ENCODE measurements around the gene PNMA8C. TPM values are rescaled to one million over a fixed set of nuclear protein-coding genes. Genes with fewer than 3 reads are reported as not detected.
"Not testable (repeated sequence)": the region's sequence is repeated elsewhere in the genome, so short reads cannot be mapped to it uniquely, and the experiment has no call there.

The PNMA8C gene
- total RNA-seq, 4 donors from 2014 or later: 0.13 TPM; not detected in 3

DNA sequence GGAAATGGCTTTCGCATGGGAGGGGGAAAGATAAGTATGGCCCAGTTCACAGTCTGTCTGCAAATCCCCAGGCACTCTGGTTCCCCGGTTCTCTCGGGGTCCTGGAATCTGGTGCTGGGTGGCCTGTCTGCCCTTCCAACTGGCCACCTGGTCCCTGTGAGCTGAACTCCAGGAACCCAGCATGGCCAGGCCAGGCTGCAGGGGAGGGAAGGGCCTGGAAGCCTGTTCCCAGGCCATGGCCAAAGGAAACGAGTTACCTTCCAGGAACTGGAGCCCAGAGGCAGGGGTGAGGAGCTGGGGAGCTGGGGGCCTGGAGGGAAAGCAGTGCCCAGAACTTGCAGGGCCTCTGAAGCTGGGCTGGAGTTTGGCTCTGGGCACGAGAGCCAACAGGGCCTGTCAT is 19.1 kb upstream of the PNMA8C start:
- no peak overlapping the region for H3K27ac ChIP-seq
- 82% methylated on average over 5 of the region's 5 CpGs for WGBS
- H3K4me1 ChIP-seq: peaks cover 17% of the 10 kb centered on the region

DNA sequence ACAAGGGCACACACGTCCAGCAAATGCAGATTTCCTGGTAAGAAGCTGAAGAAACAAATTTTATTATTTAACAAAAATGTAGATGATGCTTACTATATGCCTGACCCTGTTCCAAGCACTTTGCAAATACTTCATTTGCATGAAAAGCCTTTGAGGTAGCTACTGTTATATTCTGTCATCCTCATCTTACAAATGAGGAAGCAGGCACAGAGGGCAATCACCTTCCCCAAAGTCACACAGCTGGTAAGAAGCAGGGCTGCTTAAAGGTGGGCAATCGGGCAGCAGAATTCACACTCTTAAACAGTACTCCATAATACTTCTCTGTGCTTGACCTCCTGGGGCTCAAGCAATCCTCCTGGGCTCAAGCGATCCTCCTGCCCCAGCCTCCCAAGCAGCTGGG is 18.3 kb upstream of the PNMA8C start:
- 55% methylated on average over 3 of the region's 3 CpGs for WGBS
- Histone ChIP-seq H3K4me3 (no peak overlapping the region), H3K36me3 (no peaks in the 10 kb centered on the region), H3K27me3 (no peaks in the 10 kb centered on the region), H3K27ac (no peak overlapping the region), H3K9me3 (no peaks in the 10 kb centered on the region), H3K4me1 (peaks cover 14% of the 10 kb centered on the region)
- TF ChIP-seq POLR2A (IDR thresholded peaks at IDR 0.05) (no peak), POLR2AphosphoS5 (IDR thresholded peaks at IDR 0.05) (no peak), EP300 (IDR thresholded peaks at IDR 0.05) (no peak)
- TF ChIP-seq, protein P1, sequence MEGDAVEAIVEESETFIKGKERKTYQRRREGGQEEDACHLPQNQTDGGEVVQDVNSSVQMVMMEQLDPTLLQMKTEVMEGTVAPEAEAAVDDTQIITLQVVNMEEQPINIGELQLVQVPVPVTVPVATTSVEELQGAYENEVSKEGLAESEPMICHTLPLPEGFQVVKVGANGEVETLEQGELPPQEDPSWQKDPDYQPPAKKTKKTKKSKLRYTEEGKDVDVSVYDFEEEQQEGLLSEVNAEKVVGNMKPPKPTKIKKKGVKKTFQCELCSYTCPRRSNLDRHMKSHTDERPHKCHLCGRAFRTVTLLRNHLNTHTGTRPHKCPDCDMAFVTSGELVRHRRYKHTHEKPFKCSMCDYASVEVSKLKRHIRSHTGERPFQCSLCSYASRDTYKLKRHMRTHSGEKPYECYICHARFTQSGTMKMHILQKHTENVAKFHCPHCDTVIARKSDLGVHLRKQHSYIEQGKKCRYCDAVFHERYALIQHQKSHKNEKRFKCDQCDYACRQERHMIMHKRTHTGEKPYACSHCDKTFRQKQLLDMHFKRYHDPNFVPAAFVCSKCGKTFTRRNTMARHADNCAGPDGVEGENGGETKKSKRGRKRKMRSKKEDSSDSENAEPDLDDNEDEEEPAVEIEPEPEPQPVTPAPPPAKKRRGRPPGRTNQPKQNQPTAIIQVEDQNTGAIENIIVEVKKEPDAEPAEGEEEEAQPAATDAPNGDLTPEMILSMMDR (IDR thresholded peaks at IDR 0.05): no peak
- no peak for DNase-seq (ENCODE audit: low spot score in 2 of 2)

More for the DNA sequence above, 19.1 kb upstream of the PNMA8C start:
- DNase-seq (ENCODE audit: low spot score in 2 of 2): no peak
- Histone ChIP-seq H3K36me3 (no peaks in the 10 kb centered on the region), H3K4me3 (no peak overlapping the region), H3K9me3 (no peaks in the 10 kb centered on the region), H3K27me3 (no peaks in the 10 kb centered on the region)
- TF ChIP-seq POLR2A (IDR thresholded peaks at IDR 0.05): no peak
- no peak for TF ChIP-seq EP300 (IDR thresholded peaks at IDR 0.05)
- no peak for TF ChIP-seq POLR2AphosphoS5 (IDR thresholded peaks at IDR 0.05)
- TF ChIP-seq, protein P1 (IDR thresholded peaks at IDR 0.05): no peak

DNA sequence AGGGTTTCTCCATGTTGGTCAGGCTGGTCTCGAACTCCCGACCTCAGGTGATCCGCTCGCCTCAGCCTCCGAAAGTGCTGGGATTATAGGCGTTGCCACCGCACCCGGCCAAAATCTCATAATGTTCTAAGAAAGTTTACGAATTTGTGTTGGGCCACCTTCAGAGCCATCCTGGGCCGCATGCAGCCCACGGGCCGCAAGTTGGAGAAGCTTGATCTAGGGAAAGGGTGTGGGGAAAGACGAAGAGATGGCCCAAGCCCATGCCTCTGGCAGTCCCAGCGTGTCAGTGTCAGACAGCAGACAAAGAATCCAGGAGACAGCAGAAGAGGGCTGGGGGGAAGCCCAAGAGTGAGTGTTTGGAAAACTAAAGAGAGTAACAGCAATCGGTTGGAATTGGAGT is 17.3 kb upstream of the PNMA8C start:
- H3K4me3 ChIP-seq: no peak overlapping the region
- no peak for DNase-seq (ENCODE audit: low spot score in 2 of 2)
- no peak overlapping the region for H3K27ac ChIP-seq
- WGBS: 82% methylated on average over 15 of the region's 15 CpGs
- H3K9me3 ChIP-seq: no peaks in the 10 kb centered on the region
- TF ChIP-seq POLR2AphosphoS5 (IDR thresholded peaks at IDR 0.05) (no peak), EP300 (IDR thresholded peaks at IDR 0.05) (no peak), POLR2A (IDR thresholded peaks at IDR 0.05) (no peak)
- TF ChIP-seq, protein P1 (IDR thresholded peaks at IDR 0.05): no peak
- H3K4me1 ChIP-seq: peaks cover 8% of the 10 kb centered on the region
- H3K36me3 ChIP-seq: no peaks in the 10 kb centered on the region
- H3K27me3 ChIP-seq: no peaks in the 10 kb centered on the region

DNA sequence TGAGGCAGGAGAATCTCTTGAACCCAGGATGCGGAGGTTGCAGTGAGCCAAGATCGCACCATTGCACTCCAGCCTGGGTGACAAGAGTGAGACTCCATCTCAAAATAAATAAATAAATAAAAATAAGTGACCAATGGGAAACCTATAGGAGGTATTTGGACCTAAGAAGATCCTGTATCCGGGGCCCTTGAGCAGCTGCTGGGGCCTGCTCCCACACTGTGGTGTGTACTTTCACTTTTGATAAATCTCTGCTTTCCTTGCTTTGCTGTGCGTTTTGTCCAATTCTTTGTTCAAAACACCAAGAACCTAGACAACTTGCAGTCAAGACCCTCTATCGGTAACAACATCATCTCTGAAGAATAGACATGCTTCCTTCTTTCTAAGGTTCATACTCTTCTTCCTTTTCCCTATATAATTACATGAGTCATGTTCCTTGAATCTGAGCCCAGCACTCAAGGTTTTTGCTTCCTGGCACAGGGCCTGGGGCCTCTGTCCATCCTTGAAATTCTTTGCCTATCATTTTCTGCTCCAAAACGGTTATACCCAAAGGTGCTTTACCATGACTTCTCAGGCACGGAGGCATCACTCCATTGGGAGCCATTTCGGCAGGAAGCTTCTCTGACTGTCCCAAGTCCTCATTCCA is 14.2 kb upstream of the PNMA8C start:
- no peak for TF ChIP-seq POLR2AphosphoS5 (IDR thresholded peaks at IDR 0.05)
- TF ChIP-seq, protein P1 (IDR thresholded peaks at IDR 0.05): no peak
- TF ChIP-seq POLR2A (IDR thresholded peaks at IDR 0.05): no peak
- no peak for TF ChIP-seq EP300 (IDR thresholded peaks at IDR 0.05)
- WGBS: 57% methylated on average over 8 of the region's 8 CpGs
- no peak for DNase-seq (ENCODE audit: low spot score in 2 of 2)
- Histone ChIP-seq H3K27ac (no peak overlapping the region), H3K4me1 (peaks cover 6% of the 10 kb centered on the region), H3K27me3 (no peaks in the 10 kb centered on the region), H3K9me3 (no peaks in the 10 kb centered on the region), H3K36me3 (no peaks in the 10 kb centered on the region), H3K4me3 (no peak overlapping the region)

DNA sequence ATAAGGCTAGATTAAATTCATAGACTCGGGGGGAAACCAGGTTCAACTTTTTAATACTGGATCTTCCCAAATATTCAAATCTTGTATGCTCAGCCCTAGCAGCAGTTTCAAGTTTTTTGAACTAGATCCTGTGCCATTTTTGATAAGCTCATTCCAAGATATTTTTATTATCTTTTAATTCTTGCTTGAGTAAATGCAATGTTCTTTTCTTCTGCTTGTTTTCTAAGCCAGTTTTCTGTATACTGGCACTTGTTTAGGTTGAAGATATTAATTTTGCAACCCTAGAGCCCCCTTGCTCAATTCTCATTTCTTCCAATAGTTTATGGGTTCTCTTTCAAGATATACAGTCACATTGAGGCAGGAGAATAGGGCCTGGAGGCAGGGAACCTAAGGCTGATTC is 13.1 kb upstream of the PNMA8C start:
- DNase-seq (ENCODE audit: low spot score in 2 of 2): no peak
- Histone ChIP-seq H3K4me1 (peaks cover 6% of the 10 kb centered on the region), H3K36me3 (no peaks in the 10 kb centered on the region), H3K27ac (no peak overlapping the region), H3K9me3 (no peaks in the 10 kb centered on the region), H3K4me3 (no peak overlapping the region), H3K27me3 (no peaks in the 10 kb centered on the region)
- WGBS: 50% methylated on average over 1 of the region's 1 CpG
- TF ChIP-seq, protein P1 (IDR thresholded peaks at IDR 0.05): no peak
- TF ChIP-seq POLR2A (IDR thresholded peaks at IDR 0.05): no peak
- TF ChIP-seq POLR2AphosphoS5 (IDR thresholded peaks at IDR 0.05): no peak
- TF ChIP-seq EP300 (IDR thresholded peaks at IDR 0.05): no peak

DNA sequence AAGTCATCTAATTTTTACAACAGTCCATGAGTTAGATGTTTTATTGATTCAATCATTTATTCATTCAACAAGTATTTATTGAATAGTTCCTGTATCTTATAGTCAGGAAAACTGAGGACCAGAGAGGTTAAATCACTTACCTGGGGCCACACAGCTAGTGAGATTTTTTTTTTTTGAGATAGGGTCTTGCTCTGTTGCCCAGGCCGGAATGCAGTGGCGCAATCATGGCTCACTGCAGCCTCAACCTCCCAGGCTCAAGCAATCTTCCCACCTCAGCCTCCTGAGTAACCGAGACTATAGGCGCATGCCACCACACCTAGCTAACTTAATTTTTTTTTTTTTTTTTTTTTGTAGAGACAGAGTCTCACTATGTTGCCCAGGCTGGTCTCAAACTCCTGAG is 7.0 kb upstream of the PNMA8C start:
- not testable (repeated sequence) for H3K4me1 ChIP-seq; DNase-seq (ENCODE audit: low spot score in 2 of 2); H3K27ac ChIP-seq; H3K9me3 ChIP-seq; H3K4me3 ChIP-seq; H3K36me3 ChIP-seq
- 96% methylated on average over 4 of the region's 4 CpGs for WGBS
- peaks cover 15% of the 10 kb centered on the region for H3K27me3 ChIP-seq
